GM23338 (cell line): Measurements from ENCODE around the gene PEDS1.

Source experiments
- CREB1 ChIP-seq: fragments of 250-450 bp; sonication (Bioruptor Pico); IDR thresholded peaks from 2 replicates; pipeline ENCODE4 v1.5.0; 2020; ENCODE audit warnings: low read depth, mild to moderate bottlenecking, moderate library complexity
- CTCF ChIP-seq, 2 experiments: fragments of 200-600 bp in 1 of 2; sonication (generic) in 1 of 2; conservative IDR thresholded peaks; 2 replicates each; pipeline versions ENCODE4 v1.5.1 to v1.6.1; 2016 to 2017; ENCODE audit warnings: antibody characterized with exemption in 2 of 2, low read depth in 2 of 2, mild to moderate bottlenecking in 2 of 2, moderate library complexity in 1 of 2
- ETS1 ChIP-seq: IDR thresholded peaks from 2 replicates; pipeline ENCODE4 v1.6.1; 2016; ENCODE audit warnings: antibody characterized with exemption
- EZH2 ChIP-seq: fragments of 200-600 bp; sonication (generic); IDR thresholded peaks from one replicate; pipeline ENCODE4 v1.8.0; 2017; ENCODE audit warnings: antibody characterized with exemption, mild to moderate bottlenecking, low read depth; ENCODE audit not compliant: unreplicated experiment
- POLR2AphosphoS5 ChIP-seq: IDR thresholded peaks from 2 replicates; pipeline ENCODE4 v1.6.1; 2016; ENCODE audit warnings: antibody characterized with exemption, low read depth
- REST ChIP-seq: IDR thresholded peaks from one replicate; pipeline ENCODE4 v1.6.1; 2018; ENCODE audit warnings: antibody characterized with exemption; ENCODE audit not compliant: unreplicated experiment
- STAT1 ChIP-seq: IDR thresholded peaks from one replicate; pipeline ENCODE4 v1.6.1; 2016; ENCODE audit warnings: antibody characterized with exemption; ENCODE audit not compliant: unreplicated experiment

GRCh38 chr20:50190251-50191064, 36.9 kb upstream of the PEDS1 start, which contains the start of gene CEBPB:
- TF ChIP-seq CTCF (conservative IDR thresholded peaks at IDR 0.05; ENCODE audit: low read depth in 2 of 2) (peak; percentile 56 to 78), EZH2 (no peak), POLR2AphosphoS5 (peak; percentile 65), STAT1 (no peak), REST (no peak), CREB1 (CRISPR knock-in tag) (0 out of 2 replicates have a peak, but pooled peaks have one; percentile 18), ETS1 (no peak)
